Neural cell (in vitro differentiated cells): ENCODE measurements around the gene FAM89A. TPM values are rescaled to one million over a fixed set of nuclear protein-coding genes. Genes with fewer than 3 reads are reported as not detected.

Source experiments
- H2AFZ ChIP-seq: fragments of 200-600, 300-800 bp; sonication (generic), shearing (Covaris generic); 2 replicates; pipeline ENCODE4 v1.6.0; 2014; ENCODE audit warnings: low read depth, mild to moderate bottlenecking, antibody characterized with exemption, low read length, moderate library complexity
- H3F3A ChIP-seq: fragments of 200-600 bp; shearing (Covaris generic); 2 replicates; pipeline ENCODE4 v1.6.1; 2016; ENCODE audit warnings: mild to moderate bottlenecking, moderate library complexity, mixed read lengths, antibody characterized with exemption, low read length; ENCODE audit not compliant: insufficient read depth, poor library complexity, severe bottlenecking
- H3K27ac ChIP-seq: fragments of 200-600, 300-800 bp; sonication (generic), shearing (Covaris generic); 2 replicates; pipeline ENCODE4 v1.5.1; 2014; ENCODE audit warnings: mild to moderate bottlenecking, low read length, moderate library complexity
- H3K27me3 ChIP-seq: fragments of 300-800, 200-600 bp; sonication (generic), shearing (Covaris generic); 2 replicates; pipeline ENCODE4 v1.6.0; 2014; ENCODE audit warnings: mild to moderate bottlenecking, low read depth, low read length, moderate library complexity; ENCODE audit not compliant: insufficient read depth
- H3K36me3 ChIP-seq: fragments of 300-800, 200-600 bp; sonication (generic), shearing (Covaris generic); 2 replicates; pipeline ENCODE4 v1.5.1; 2014; ENCODE audit warnings: mild to moderate bottlenecking, antibody characterized with exemption, low read length, moderate library complexity; ENCODE audit not compliant: insufficient read depth
- H3K4me2 ChIP-seq: fragments of 300-800, 200-600 bp; sonication (generic), shearing (Covaris generic); 2 replicates; pipeline ENCODE4 v1.6.0; 2014; ENCODE audit warnings: mild to moderate bottlenecking, low read length
- H3K4me3 ChIP-seq: fragments of 300-800, 200-600 bp; sonication (generic), shearing (Covaris generic); 2 replicates; pipeline ENCODE4 v1.5.1; 2014; ENCODE audit warnings: mild to moderate bottlenecking, low read length, moderate library complexity
- H3K79me2 ChIP-seq: fragments of 200-600 bp; shearing (Covaris generic); replicated peaks from 2 replicates; pipeline ENCODE4 v1.6.0; 2014; ENCODE audit warnings: mild to moderate bottlenecking, low read length, moderate library complexity; ENCODE audit not compliant: insufficient read depth
- H3K9ac ChIP-seq: fragments of 300-800, 200-600 bp; sonication (generic), shearing (Covaris generic); 2 replicates; pipeline ENCODE4 v1.6.1; 2016; ENCODE audit warnings: mild to moderate bottlenecking, low read length, mixed read lengths
- H3K9me2 ChIP-seq: fragments of 200-600 bp; shearing (Covaris generic); 2 replicates; pipeline ENCODE4 v1.6.1; 2016; ENCODE audit warnings: mild to moderate bottlenecking, low read length, mixed read lengths; ENCODE audit not compliant: insufficient read depth
- H3K9me3 ChIP-seq: fragments of 200-600, 300-800 bp; sonication (generic), shearing (Covaris generic); 2 replicates; pipeline ENCODE4 v1.6.1; 2016; ENCODE audit warnings: mild to moderate bottlenecking, mixed run types, low read length, moderate library complexity, mixed read lengths
- H4K20me1 ChIP-seq: fragments of 200-600 bp; shearing (Covaris generic); 2 replicates; pipeline ENCODE4 v1.6.1; 2016; ENCODE audit warnings: mild to moderate bottlenecking, mixed run types; ENCODE audit not compliant: insufficient read depth
- CTCF ChIP-seq: fragments of 450-650 bp; IDR thresholded peaks from 2 replicates; pipeline ENCODE4 v1.5.1; 2014; ENCODE audit warnings: antibody characterized with exemption, mild to moderate bottlenecking, moderate library complexity; ENCODE audit not compliant: poor library complexity, severe bottlenecking
- EP300 ChIP-seq: fragments of 450-650 bp; conservative IDR thresholded peaks from 2 replicates; pipeline ENCODE4 v1.6.1; 2014; ENCODE audit warnings: antibody characterized with exemption, mild to moderate bottlenecking, moderate library complexity; ENCODE audit not compliant: poor library complexity, severe bottlenecking
- EZH2 ChIP-seq: fragments of 200-600, 300-800 bp; shearing (Covaris generic), sonication (generic); IDR thresholded peaks from 2 replicates; pipeline ENCODE4 v1.6.1; 2014; ENCODE audit warnings: antibody characterized with exemption, low read length, borderline replicate concordance, mild to moderate bottlenecking; ENCODE audit not compliant: insufficient read depth, poor library complexity, severe bottlenecking
- MXI1 ChIP-seq: fragments of 450-650 bp; conservative IDR thresholded peaks from 2 replicates; pipeline ENCODE4 v1.6.1; 2014; ENCODE audit warnings: antibody characterized with exemption, mild to moderate bottlenecking; ENCODE audit not compliant: poor library complexity, severe bottlenecking
- POLR2AphosphoS5 ChIP-seq: IDR thresholded peaks from 2 replicates; pipeline ENCODE4 v1.6.1; 2012
- RAD21 ChIP-seq: fragments of 450-650 bp; conservative IDR thresholded peaks from 2 replicates; pipeline ENCODE4 v1.6.1; 2014; ENCODE audit warnings: antibody characterized with exemption, mild to moderate bottlenecking, moderate library complexity
- REST ChIP-seq: IDR thresholded peaks from 2 replicates; pipeline ENCODE4 v1.6.1; 2012; ENCODE audit warnings: borderline replicate concordance
- SMC3 ChIP-seq: fragments of 450-650 bp; conservative IDR thresholded peaks from 2 replicates; pipeline ENCODE4 v1.6.1; 2014; ENCODE audit warnings: antibody characterized with exemption, mild to moderate bottlenecking, moderate library complexity; ENCODE audit not compliant: poor library complexity
- TAF1 ChIP-seq: IDR thresholded peaks from 2 replicates; pipeline ENCODE4 v1.6.1; 2012; ENCODE audit warnings: low read depth
- polyA plus RNA-seq: library from polyadenylated mRNA; depleted of rRNA; stranded (reverse); fragments of >200 nt; gene quantifications from 2 replicates; pipeline ENCODE4 v1.2.3, GENCODE V29; 2014

Gene FAM89A
- polyA plus RNA-seq, 1 donor from 2014 or later, result 0.20 TPM

GRCh38 chr1:231079163-231079562 is 39.1 kb upstream of the FAM89A start:
- TF ChIP-seq CTCF (no peak), RAD21 (no peak), EZH2 (no peak), POLR2AphosphoS5 (no peak), MXI1 (no peak), EP300 (no peak), REST (no peak), TAF1 (no peak), SMC3 (no peak)
- no peak overlapping the region for H3K27ac ChIP-seq
- H2AFZ ChIP-seq, result no peak overlapping the region
- no peaks in the 10 kb centered on the region for H3K9me2 ChIP-seq
- H3K36me3 ChIP-seq, result no peaks in the 10 kb centered on the region
- H4K20me1 ChIP-seq, result no peaks in the 10 kb centered on the region
- no peaks in the 10 kb centered on the region for H3K79me2 ChIP-seq
- H3K4me3 ChIP-seq, result no peak overlapping the region
- no peaks in the 10 kb centered on the region for H3K9me3 ChIP-seq
- H3F3A ChIP-seq, result no peaks in the 10 kb centered on the region
- H3K4me2 ChIP-seq, result no peak overlapping the region
- H3K9ac ChIP-seq, result no peak overlapping the region
- no peaks in the 10 kb centered on the region for H3K27me3 ChIP-seq

GRCh38 chr1:231078250-231078649 is 38.2 kb upstream of the FAM89A start:
- no peaks in the 10 kb centered on the region for H3K27me3 ChIP-seq
- H3K4me3 ChIP-seq, result no peak overlapping the region
- H4K20me1 ChIP-seq, result no peaks in the 10 kb centered on the region
- H3K9me3 ChIP-seq, result no peaks in the 10 kb centered on the region
- no peaks in the 10 kb centered on the region for H3K79me2 ChIP-seq
- no peaks in the 10 kb centered on the region for H3F3A ChIP-seq
- TF ChIP-seq TAF1 (no peak), SMC3 (no peak), RAD21 (no peak), MXI1 (no peak), CTCF (no peak), EZH2 (no peak), EP300 (no peak), POLR2AphosphoS5 (no peak), REST (no peak)
- H3K27ac ChIP-seq, result no peak overlapping the region
- no peak overlapping the region for H3K9ac ChIP-seq
- H3K9me2 ChIP-seq, result no peaks in the 10 kb centered on the region
- H3K4me2 ChIP-seq, result no peak overlapping the region
- no peak overlapping the region for H2AFZ ChIP-seq
- no peaks in the 10 kb centered on the region for H3K36me3 ChIP-seq
